PC-9 (cell line): ENCODE results near the gene ITGB5. TPM values are rescaled to one million over a fixed set of nuclear protein-coding genes. Genes with fewer than 3 reads are reported as not detected.

Experiments used
- BruUV-seq: library from RNA; stranded (reverse); fragments of 400-500 nt; replicated peaks from 2 replicates; lab custom pipeline; 2021; lab: Mats Ljungman, UMichigan
- CTCF ChIA-PET: fragments of 300-600 bp; sonication (Branson Sonifier 250); formaldehyde crosslinking; loops from one replicate; lab custom pipeline; 2022; ENCODE audit warnings: antibody characterized with exemption; lab: Charles Lee
- POLR2A ChIA-PET: fragments of 300-600 bp; sonication (Branson Sonifier 250); formaldehyde crosslinking; loops from one replicate; lab custom pipeline; 2022; ENCODE audit warnings: antibody characterized with exemption; ENCODE audit not compliant: unreplicated experiment; lab: Charles Lee
- DNase-seq, 2 experiments: peaks; one replicate each; pipeline versions ENCODE4 v3.0.0 to v3.0.0-alpha.2; 2015 to 2022; ENCODE audit warnings: mixed read lengths in 1 of 2
- H2AFZ ChIP-seq: fragments of 200-600 bp; sonication (generic); 2 replicates; pipeline ENCODE4 v1.8.1; 2017; ENCODE audit warnings: antibody characterized with exemption
- H3F3A ChIP-seq: fragments of 200-600 bp; sonication (generic); 2 replicates; pipeline ENCODE4 v1.8.1; 2017; ENCODE audit warnings: antibody characterized with exemption, mild to moderate bottlenecking, low read depth; ENCODE audit not compliant: insufficient read depth
- H3K27ac ChIP-seq: fragments of 200-600 bp; sonication (generic); 2 replicates; pipeline ENCODE4 v1.6.1; 2016; ENCODE audit warnings: mixed run types
- H3K27me3 ChIP-seq: fragments of 200-600 bp; sonication (generic); 2 replicates; pipeline ENCODE4 v1.6.1; 2016; ENCODE audit warnings: low read depth, mixed run types; ENCODE audit not compliant: insufficient read depth
- H3K36me3 ChIP-seq: fragments of 200-600 bp; sonication (generic); 2 replicates; pipeline ENCODE4 v1.6.1; 2016; ENCODE audit warnings: low read depth, mixed run types
- H3K4me1 ChIP-seq: fragments of 200-600 bp; sonication (generic); replicated peaks from 2 replicates; pipeline ENCODE4 v1.6.1; 2016; ENCODE audit warnings: mixed run types; ENCODE audit not compliant: insufficient read depth
- H3K4me2 ChIP-seq: fragments of 200-600 bp; sonication (generic); 2 replicates; pipeline ENCODE4 v1.6.1; 2017; ENCODE audit warnings: mixed run types
- H3K4me3 ChIP-seq: fragments of 200-600 bp; sonication (generic); 2 replicates; pipeline ENCODE4 v1.6.1; 2016; ENCODE audit warnings: mixed run types
- H3K79me2 ChIP-seq: fragments of 200-600 bp; sonication (generic); 2 replicates; pipeline ENCODE4 v1.6.1; 2017; ENCODE audit warnings: low read depth, mixed run types
- H3K9me2 ChIP-seq: fragments of 200-600 bp; sonication (generic); 2 replicates; pipeline ENCODE4 v1.8.1; 2017; ENCODE audit warnings: mild to moderate bottlenecking; ENCODE audit not compliant: insufficient read depth
- H3K9me3 ChIP-seq: fragments of 200-600 bp; sonication (generic); 2 replicates; pipeline ENCODE4 v1.8.1; 2016; ENCODE audit warnings: low read depth; ENCODE audit not compliant: insufficient read depth
- H4K20me1 ChIP-seq: fragments of 200-600 bp; sonication (generic); 2 replicates; pipeline ENCODE4 v1.8.1; 2017; ENCODE audit not compliant: insufficient read depth
- EZH2 ChIP-seq: fragments of 200-600 bp; sonication (generic); IDR thresholded peaks from 2 replicates; pipeline ENCODE4 v1.8.0; 2017; ENCODE audit warnings: antibody characterized with exemption, low read depth
- intact Hi-C: fragments of 100-400 bp; cut with micrococcal nuclease; formaldehyde crosslinking; loops from one replicate; pipeline ENCODE4 v1.10.0; 2022; ENCODE audit not compliant: unreplicated experiment
- total RNA-seq: library from RNA; stranded (reverse); gene quantifications from 2 replicates; pipeline ENCODE4 v1.2.3, GENCODE V29; 2021
- TF ChIP-seq, protein P1 (sequence below): fragments of 200-600 bp; sonication (generic); conservative IDR thresholded peaks from 2 replicates; pipeline ENCODE4 v1.6.1; 2017; ENCODE audit warnings: mixed run types, antibody characterized with exemption, mild to moderate bottlenecking, moderate library complexity

ITGB5 gene
- total RNA-seq, 1 experiment from 2014 or later = 226 TPM

GRCh38 chr3:124812291-124813265, 74.6 kb downstream of the ITGB5 start:
- no peaks in the 10 kb centered on the region for H4K20me1 ChIP-seq
- H2AFZ ChIP-seq = no peak overlapping the region
- 0 out of 2 replicates have a peak, but pooled peaks cover 3% of the 10 kb centered on the region for H3K9me3 ChIP-seq
- peak; percentile 92 to 95 for DNase-seq
- no peaks in the 10 kb centered on the region; the same call in 1 of the 2 replicates for H3K9me2 ChIP-seq
- H3K79me2 ChIP-seq = peaks cover 18% of the 10 kb centered on the region; the same call in 1 of the 2 replicates
- no peak for TF ChIP-seq EZH2
- TF ChIP-seq, protein P1, sequence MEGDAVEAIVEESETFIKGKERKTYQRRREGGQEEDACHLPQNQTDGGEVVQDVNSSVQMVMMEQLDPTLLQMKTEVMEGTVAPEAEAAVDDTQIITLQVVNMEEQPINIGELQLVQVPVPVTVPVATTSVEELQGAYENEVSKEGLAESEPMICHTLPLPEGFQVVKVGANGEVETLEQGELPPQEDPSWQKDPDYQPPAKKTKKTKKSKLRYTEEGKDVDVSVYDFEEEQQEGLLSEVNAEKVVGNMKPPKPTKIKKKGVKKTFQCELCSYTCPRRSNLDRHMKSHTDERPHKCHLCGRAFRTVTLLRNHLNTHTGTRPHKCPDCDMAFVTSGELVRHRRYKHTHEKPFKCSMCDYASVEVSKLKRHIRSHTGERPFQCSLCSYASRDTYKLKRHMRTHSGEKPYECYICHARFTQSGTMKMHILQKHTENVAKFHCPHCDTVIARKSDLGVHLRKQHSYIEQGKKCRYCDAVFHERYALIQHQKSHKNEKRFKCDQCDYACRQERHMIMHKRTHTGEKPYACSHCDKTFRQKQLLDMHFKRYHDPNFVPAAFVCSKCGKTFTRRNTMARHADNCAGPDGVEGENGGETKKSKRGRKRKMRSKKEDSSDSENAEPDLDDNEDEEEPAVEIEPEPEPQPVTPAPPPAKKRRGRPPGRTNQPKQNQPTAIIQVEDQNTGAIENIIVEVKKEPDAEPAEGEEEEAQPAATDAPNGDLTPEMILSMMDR = no peak
- intact Hi-C loops = loop anchor here (1.0 to 5.0 kb wide), 4 partner anchors 25 to 1225 kb away; partner anchors contain the start of gene HACD2
- no peaks in the 10 kb centered on the region for H3K27me3 ChIP-seq
- CTCF ChIA-PET = interaction anchor here (0.5 to 0.6 kb wide), 2 partner anchors 52 to 64 kb away, joined by 3 to 7 read pairs; no protein-coding TSS in a partner anchor
- POLR2A ChIA-PET = interaction anchor here (0.5 to 0.7 kb wide), 4 partner anchors 33 to 482 kb away, joined by 3 to 4 read pairs (median 3); no protein-coding TSS in a partner anchor
- BruUV-seq = TSS peak; percentile 81
- H3K4me3 ChIP-seq = peak overlapping the region; percentile 35; the same call in 1 of the 2 replicates
- peaks cover 26% of the 10 kb centered on the region; the same call in 1 of the 2 replicates for H3K36me3 ChIP-seq
- H3K4me1 ChIP-seq = peaks cover 52% of the 10 kb centered on the region
- H3K4me2 ChIP-seq = peak overlapping the region; percentile 74
- peak overlapping the region; percentile 96 for H3K27ac ChIP-seq
- peaks cover 35% of the 10 kb centered on the region for H3F3A ChIP-seq

DNA sequence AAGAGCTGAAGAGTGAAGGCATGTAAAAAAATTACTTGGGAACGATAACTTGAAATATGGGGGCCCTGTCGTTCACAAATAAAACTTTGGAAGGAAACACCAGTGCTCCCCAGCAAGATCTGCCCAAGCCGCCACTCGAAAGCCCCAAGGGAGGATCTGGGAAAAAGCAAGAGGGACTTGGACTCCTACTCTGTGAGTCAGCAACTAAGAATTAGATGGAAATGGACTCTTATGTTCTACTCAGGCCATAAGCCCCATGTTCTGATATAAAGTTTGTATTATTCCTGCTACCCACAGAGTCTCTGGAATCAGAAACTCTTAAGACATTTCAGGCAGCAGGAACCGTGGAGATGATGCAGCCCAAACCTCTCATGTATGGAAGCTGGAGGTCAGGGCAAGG, 75.7 kb downstream of the ITGB5 start:
- H2AFZ ChIP-seq = no peak overlapping the region
- H4K20me1 ChIP-seq = no peaks in the 10 kb centered on the region
- CTCF ChIA-PET = no interaction called here
- no peak overlapping the region for H3K4me3 ChIP-seq
- peaks cover 47% of the 10 kb centered on the region for H3K4me1 ChIP-seq
- intact Hi-C loops = loop anchor here (5.0 kb wide), 1 partner anchor 1224 kb away; the partner anchor contains the start of gene HACD2
- H3K27ac ChIP-seq = peak overlapping the region; percentile 96; the same call in 1 of the 2 replicates
- no peaks in the 10 kb centered on the region; the same call in 1 of the 2 replicates for H3K9me2 ChIP-seq
- H3K4me2 ChIP-seq = no peak overlapping the region
- 0 out of 2 replicates have a peak, but pooled peaks cover 3% of the 10 kb centered on the region for H3K9me3 ChIP-seq
- no peaks in the 10 kb centered on the region for H3K27me3 ChIP-seq
- peaks cover 18% of the 10 kb centered on the region; the same call in 1 of the 2 replicates for H3K79me2 ChIP-seq
- peaks cover 26% of the 10 kb centered on the region; the same call in 1 of the 2 replicates for H3K36me3 ChIP-seq
- peaks cover 35% of the 10 kb centered on the region for H3F3A ChIP-seq
- TF ChIP-seq, protein P1 = no peak
- TF ChIP-seq EZH2 = no peak
- no peak for DNase-seq
- POLR2A ChIA-PET = no interaction called here
- no TSS peak for BruUV-seq

- ChIA-PET CTCF (interaction anchor here (0.6 kb wide), 1 partner anchor 16 kb away, joined by 3 read pairs; no protein-coding TSS in a partner anchor), POLR2A (interaction anchor here (0.5 kb wide), 1 partner anchor 330 kb away, joined by 4 read pairs; no protein-coding TSS in a partner anchor)
- Histone ChIP-seq H3K4me1 (peaks cover 42% of the 10 kb centered on the region), H3K36me3 (peaks cover 28% of the 10 kb centered on the region; the same call in 1 of the 2 replicates), H3K27ac (no peak overlapping the region), H2AFZ (no peak overlapping the region), H3K27me3 (no peaks in the 10 kb centered on the region), H3K79me2 (peaks cover 18% of the 10 kb centered on the region; the same call in 1 of the 2 replicates), H4K20me1 (no peaks in the 10 kb centered on the region), H3K4me3 (no peak overlapping the region), H3F3A (peaks cover 34% of the 10 kb centered on the region), H3K4me2 (no peak overlapping the region), H3K9me3 (0 out of 2 replicates have a peak, but pooled peaks cover 3% of the 10 kb centered on the region), H3K9me2 (no peaks in the 10 kb centered on the region; the same call in 1 of the 2 replicates)
- no peak for DNase-seq
- TF ChIP-seq, protein P1 = no peak
- TF ChIP-seq EZH2 = no peak
- no TSS peak for BruUV-seq
- intact Hi-C loops = loop anchor here (5.0 kb wide), 1 partner anchor 1224 kb away; the partner anchor contains the start of gene HACD2
Measured at GRCh38 chr3:124810970-124811369, 76.2 kb downstream of the ITGB5 start.
